Astrocyte (in vitro differentiated cells and primary cell): ENCODE results near the gene REL.

Experiments used
- CTCF ChIP-seq: IDR thresholded peaks from 2 replicates; pipeline ENCODE4 v1.5.1; 2011; ENCODE audit warnings: low read depth, mild to moderate bottlenecking, inconsistent platforms, low read length, moderate library complexity; ENCODE audit not compliant: insufficient read depth
- EZH2 ChIP-seq: IDR thresholded peaks from 2 replicates; pipeline ENCODE4 v1.6.1; 2012; ENCODE audit warnings: mild to moderate bottlenecking, low read length, inconsistent platforms; ENCODE audit not compliant: insufficient read depth

DNA sequence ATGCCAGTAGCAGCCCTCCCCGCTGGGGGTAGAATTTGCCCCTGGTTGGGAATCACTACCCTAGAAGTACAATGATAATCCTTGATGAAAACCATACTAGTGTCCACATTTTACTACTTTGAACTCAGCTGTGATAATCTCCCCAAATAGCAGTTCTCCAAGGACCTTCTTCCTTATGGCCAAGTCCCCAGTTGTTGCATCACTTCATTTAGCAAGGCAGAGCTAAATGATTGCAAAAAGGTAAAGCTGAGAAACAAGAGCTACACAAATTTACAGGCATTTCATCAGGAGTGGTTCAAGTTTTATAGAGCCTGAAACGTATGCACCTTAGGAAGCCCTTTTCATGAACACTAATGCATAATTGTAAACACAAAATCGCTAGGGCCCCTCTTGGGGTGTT lies 44.9 kb upstream of the REL start:
- TF ChIP-seq CTCF (no peak), EZH2 (no peak)
